OCI-LY7 (cell line): ENCODE measurements around the gene NKAPD1. TPM values are rescaled to one million over a fixed set of nuclear protein-coding genes. Genes with fewer than 3 reads are reported as not detected.
A peak's percentile ranks its signal among the peaks of the same experiment; 100 is the strongest.
"Not testable (repeated sequence)": the region's sequence is repeated elsewhere in the genome, so short reads cannot be mapped to it uniquely, and the experiment has no call there.

Experiments
- BruUV-seq: library from RNA; stranded (reverse); fragments of 400-500 nt; replicated peaks from 2 replicates; lab custom pipeline; 2021; lab: Mats Ljungman, UMichigan
- CTCF ChIA-PET: fragments of 300-600 bp; sonication (Branson Sonifier 250); formaldehyde crosslinking; loops from one replicate; lab custom pipeline; 2022; ENCODE audit warnings: antibody characterized with exemption; ENCODE audit not compliant: unreplicated experiment; lab: Charles Lee
- POLR2A ChIA-PET: fragments of 300-600 bp; sonication (Branson Sonifier 250); formaldehyde crosslinking; loops from one replicate; lab custom pipeline; 2022; ENCODE audit warnings: antibody characterized with exemption; lab: Charles Lee
- DNase-seq: peaks from one replicate; pipeline ENCODE4 v3.0.0-alpha.2; 2015; ENCODE audit warnings: low spot score
- H2AFZ ChIP-seq: fragments of 200-600 bp; sonication (generic), shearing (Covaris generic); 2 replicates; pipeline ENCODE4 v1.6.1; 2014; ENCODE audit warnings: mild to moderate bottlenecking, antibody characterized with exemption, low read length, moderate library complexity
- H3K27ac ChIP-seq: fragments of 200-600 bp; sonication (generic); 2 replicates; pipeline ENCODE4 v1.5.1; 2014; ENCODE audit warnings: mixed run types, low read depth, mild to moderate bottlenecking, moderate library complexity, low read length, inconsistent platforms; ENCODE audit not compliant: poor library complexity, severe bottlenecking
- H3K36me3 ChIP-seq: fragments of 200-600 bp; sonication (generic); 2 replicates; pipeline ENCODE4 v1.6.1; 2014; ENCODE audit warnings: mild to moderate bottlenecking, antibody characterized with exemption, low read length, moderate library complexity, mixed read lengths; ENCODE audit not compliant: insufficient read depth
- H3K4me1 ChIP-seq: fragments of 200-600 bp; sonication (generic); 2 replicates; pipeline ENCODE4 v1.5.1; 2014; ENCODE audit warnings: mild to moderate bottlenecking, low read length; ENCODE audit not compliant: insufficient read depth, poor library complexity, severe bottlenecking
- H3K4me2 ChIP-seq: fragments of 200-600 bp; sonication (generic); 2 replicates; pipeline ENCODE4 v1.6.1; 2014; ENCODE audit warnings: mild to moderate bottlenecking, low read length
- H3K4me3 ChIP-seq: fragments of 200-600 bp; sonication (generic); 2 replicates; pipeline ENCODE4 v1.5.1; 2014; ENCODE audit warnings: mild to moderate bottlenecking, low read depth, low read length; ENCODE audit not compliant: poor library complexity, severe bottlenecking
- H3K79me2 ChIP-seq: fragments of 200-600 bp; sonication (generic); 2 replicates; pipeline ENCODE4 v1.6.1; 2016; ENCODE audit warnings: low read depth, mild to moderate bottlenecking, low read length, moderate library complexity, mixed read lengths; ENCODE audit not compliant: insufficient read depth
- H3K9me2 ChIP-seq: fragments of 200-600 bp; sonication (generic); 2 replicates; pipeline ENCODE4 v1.6.1; 2016; ENCODE audit warnings: mild to moderate bottlenecking, low read length, mixed read lengths; ENCODE audit not compliant: insufficient read depth
- H3K9me3 ChIP-seq: fragments of 200-600 bp; sonication (generic); 2 replicates; pipeline ENCODE4 v1.6.1; 2014; ENCODE audit warnings: mild to moderate bottlenecking, mixed run types, low read length, mixed read lengths
- H4K20me1 ChIP-seq: fragments of 200-600 bp; sonication (generic); 2 replicates; pipeline ENCODE4 v1.6.1; 2014; ENCODE audit warnings: mild to moderate bottlenecking, antibody characterized with exemption, low read length, moderate library complexity, mixed read lengths; ENCODE audit not compliant: insufficient read depth
- EZH2phosphoT487 ChIP-seq: fragments of 200-600 bp; sonication (generic); IDR thresholded peaks from 2 replicates; pipeline ENCODE4 v1.6.1; 2018; ENCODE audit warnings: low read depth, borderline replicate concordance, mild to moderate bottlenecking, mixed run types, antibody characterized with exemption, low read length, moderate library complexity, mixed read lengths
- intact Hi-C: fragments of 100-400 bp; cut with micrococcal nuclease; formaldehyde crosslinking; loops from one replicate; pipeline ENCODE4 v1.10.0; 2022; ENCODE audit not compliant: unreplicated experiment
- total RNA-seq, 2 experiments: library from RNA; depleted of rRNA in 1 of 2; stranded (reverse); fragments of >200 nt in 1 of 2; shearing (Covaris generic) in 1 of 2; gene quantifications; 2 replicates each; pipeline ENCODE4 v1.2.3, GENCODE V29; 2014 to 2022
- TF ChIP-seq, protein P1 (sequence below): fragments of 200-600 bp; sonication (generic); conservative IDR thresholded peaks from 2 replicates; pipeline ENCODE4 v1.5.1; 2014; ENCODE audit warnings: mild to moderate bottlenecking, antibody characterized with exemption, low read length, moderate library complexity, mixed read lengths

The NKAPD1 gene
- total RNA-seq, 2 experiments from 2014 or later = 21.3 to 30.7 TPM

DNA sequence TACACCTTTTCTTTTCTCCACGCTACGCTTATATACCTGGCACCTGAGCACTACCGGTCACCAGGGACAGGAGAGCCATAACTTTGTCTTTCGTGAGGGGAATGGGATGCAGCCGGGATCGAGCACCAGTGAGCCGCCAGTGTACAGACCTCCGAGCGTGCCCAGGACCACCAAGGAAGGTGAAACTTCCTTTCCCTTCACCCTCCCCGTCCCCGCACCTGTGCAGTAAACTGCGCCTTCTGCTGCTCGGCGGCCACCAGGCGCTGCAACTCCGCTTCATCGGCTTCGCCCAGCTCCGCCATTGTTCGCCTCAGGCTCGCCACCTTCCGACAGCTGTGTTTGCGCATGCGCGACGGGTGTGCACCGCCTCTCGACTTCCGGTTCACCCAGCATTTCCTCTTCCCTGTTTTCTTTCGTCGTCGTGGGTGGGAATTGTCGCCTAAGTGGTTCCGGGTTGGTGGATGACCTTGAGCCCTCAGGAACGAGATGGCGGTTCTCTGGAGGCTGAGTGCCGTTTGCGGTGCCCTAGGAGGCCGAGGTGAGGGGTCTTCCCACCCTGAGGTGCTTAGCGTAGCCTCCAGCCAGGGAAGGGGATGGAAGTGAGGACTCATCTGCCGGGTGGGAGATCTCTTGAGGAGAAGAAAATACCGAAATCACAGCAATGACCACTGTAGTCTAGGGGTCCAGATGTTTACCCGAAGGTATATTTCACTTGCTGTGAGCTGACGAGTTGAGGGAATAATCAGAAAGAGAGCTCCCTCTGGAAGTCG, 12.5 kb downstream of the NKAPD1 start, which contains the start of the genes SDHD and TIMM8B:
SDHD (plus strand) TSS at position 452 of the 770 bp plus-strand sequence; CDS start at position 487, 35 bp downstream.
TIMM8B (minus strand) TSS at position 335 of the 770 bp plus-strand sequence; CDS start at position 302, 33 bp downstream.
- no TSS peak for BruUV-seq
- POLR2A ChIA-PET = interaction anchor here (0.6 to 1.7 kb wide), 13 partner anchors 9 to 215 kb away, joined by 3 to 11 read pairs (median 4); partner anchors contain the start of gene ALG9
- Histone ChIP-seq H3K9me3 (no peaks in the 10 kb centered on the region), H2AFZ (peak within 1 kb of the TSS; percentile 68), H3K36me3 (peaks cover 79% of the 10 kb centered on the region), H3K79me2 (peaks cover 46% of the 10 kb centered on the region), H3K4me2 (peak within 1 kb of the TSS; percentile 85), H3K9me2 (no peaks in the 10 kb centered on the region), H3K4me3 (peak within 1 kb of the TSS; percentile 89), H3K27ac (peak within 1 kb of the TSS; percentile 56), H3K4me1 (peaks cover 24% of the 10 kb centered on the region), H4K20me1 (no peaks in the 10 kb centered on the region)
- CTCF ChIA-PET = interaction anchor here (0.6 kb wide), 1 partner anchor 155 kb away, joined by 3 read pairs; no protein-coding TSS in a partner anchor
- peak; percentile 98 for DNase-seq
- TF ChIP-seq EZH2phosphoT487 = no peak
- TF ChIP-seq, protein P1, sequence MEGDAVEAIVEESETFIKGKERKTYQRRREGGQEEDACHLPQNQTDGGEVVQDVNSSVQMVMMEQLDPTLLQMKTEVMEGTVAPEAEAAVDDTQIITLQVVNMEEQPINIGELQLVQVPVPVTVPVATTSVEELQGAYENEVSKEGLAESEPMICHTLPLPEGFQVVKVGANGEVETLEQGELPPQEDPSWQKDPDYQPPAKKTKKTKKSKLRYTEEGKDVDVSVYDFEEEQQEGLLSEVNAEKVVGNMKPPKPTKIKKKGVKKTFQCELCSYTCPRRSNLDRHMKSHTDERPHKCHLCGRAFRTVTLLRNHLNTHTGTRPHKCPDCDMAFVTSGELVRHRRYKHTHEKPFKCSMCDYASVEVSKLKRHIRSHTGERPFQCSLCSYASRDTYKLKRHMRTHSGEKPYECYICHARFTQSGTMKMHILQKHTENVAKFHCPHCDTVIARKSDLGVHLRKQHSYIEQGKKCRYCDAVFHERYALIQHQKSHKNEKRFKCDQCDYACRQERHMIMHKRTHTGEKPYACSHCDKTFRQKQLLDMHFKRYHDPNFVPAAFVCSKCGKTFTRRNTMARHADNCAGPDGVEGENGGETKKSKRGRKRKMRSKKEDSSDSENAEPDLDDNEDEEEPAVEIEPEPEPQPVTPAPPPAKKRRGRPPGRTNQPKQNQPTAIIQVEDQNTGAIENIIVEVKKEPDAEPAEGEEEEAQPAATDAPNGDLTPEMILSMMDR = peak; percentile 33; the same call in 1 of the 2 replicates
- intact Hi-C loops = loop anchor here (5.0 kb wide), 2 partner anchors 149 to 209 kb away; partner anchors contain the start of genes CFAP68, DIXDC1 and FDXACB1

DNA sequence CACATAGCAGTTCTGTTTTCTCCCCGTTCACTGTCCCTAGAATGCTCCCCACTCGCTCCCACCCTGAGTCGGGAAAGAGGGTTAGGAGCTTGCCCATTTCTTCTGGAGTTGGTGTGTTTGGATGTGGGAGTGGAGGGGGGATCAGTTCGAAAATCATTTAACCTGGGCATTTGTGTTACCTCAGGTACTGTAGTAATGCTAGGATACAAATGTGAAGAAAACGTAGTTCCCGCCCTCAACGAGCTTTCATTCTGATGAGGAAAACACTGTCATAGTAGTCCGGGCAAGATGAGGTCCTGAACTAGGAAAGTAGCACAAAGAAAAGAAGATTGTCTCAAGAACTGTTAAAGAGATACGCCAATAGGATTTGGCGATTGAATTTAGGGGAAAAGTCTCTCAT, 13.1 kb downstream of the NKAPD1 start:
- peak; percentile 8 for DNase-seq
- TSS peak; percentile 60 for BruUV-seq
- H2AFZ ChIP-seq = peak overlapping the region; percentile 68; the same call in 1 of the 2 replicates

DNA sequence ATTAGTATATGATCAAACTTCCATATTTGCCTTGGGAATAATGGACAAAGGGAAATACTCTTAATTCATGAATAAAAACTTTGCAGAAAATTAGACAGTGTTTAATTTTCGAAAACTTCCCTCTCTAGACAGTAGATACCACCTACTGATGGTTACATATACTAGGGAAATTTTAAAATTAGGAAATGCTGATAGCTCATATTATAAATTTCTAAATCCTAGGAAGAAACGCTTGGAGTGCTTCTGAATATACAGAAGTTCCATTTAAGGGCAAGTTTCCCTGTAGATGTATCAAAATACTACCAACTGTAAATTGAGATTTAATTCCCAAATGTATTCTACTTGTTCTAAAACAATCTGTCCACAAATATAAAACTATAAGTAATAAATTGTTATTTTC, 21.2 kb downstream of the NKAPD1 start:
- CTCF ChIA-PET, H3K4me1 ChIP-seq, H3K4me3 ChIP-seq, H3K9me2 ChIP-seq, H3K4me2 ChIP-seq, H3K27ac ChIP-seq, H3K79me2 ChIP-seq, DNase-seq, H3K9me3 ChIP-seq, H2AFZ ChIP-seq, H4K20me1 ChIP-seq, intact Hi-C loops: not testable (repeated sequence)
- POLR2A ChIA-PET = interaction anchor here (0.6 to 1.6 kb wide), 5 partner anchors 8 to 21 kb away, joined by 3 to 4 read pairs (median 3); partner anchors contain the start of genes SDHD and TIMM8B
- H3K36me3 ChIP-seq = peaks cover 70% of the 10 kb centered on the region
- TSS peak; percentile 55 for BruUV-seq

More for the DNA sequence above, 13.1 kb downstream of the NKAPD1 start:
- ChIA-PET CTCF (interaction anchor here (0.6 kb wide), 1 partner anchor 155 kb away, joined by 3 read pairs; no protein-coding TSS in a partner anchor), POLR2A (interaction anchor here (0.8 to 1.7 kb wide), 12 partner anchors 8 to 216 kb away, joined by 3 to 11 read pairs (median 4); partner anchors contain the start of gene ALG9)
- Histone ChIP-seq H3K9me3 (no peaks in the 10 kb centered on the region), H3K36me3 (peaks cover 79% of the 10 kb centered on the region), H3K4me3 (peak overlapping the region; percentile 89), H3K79me2 (peaks cover 46% of the 10 kb centered on the region), H3K27ac (peak overlapping the region; percentile 56), H3K4me1 (peaks cover 24% of the 10 kb centered on the region), H3K4me2 (peak overlapping the region; percentile 85), H4K20me1 (no peaks in the 10 kb centered on the region), H3K9me2 (no peaks in the 10 kb centered on the region)
- TF ChIP-seq EZH2phosphoT487 = no peak
- TF ChIP-seq, protein P1 = no peak
- intact Hi-C loops = loop anchor here (5.0 kb wide), 2 partner anchors 150 to 210 kb away; partner anchors contain the start of genes CFAP68, DIXDC1 and FDXACB1
